Mucosa of gallbladder (tissue), 1 donor: ENCODE data around the gene CKS1B. TPM values are rescaled to one million over a fixed set of nuclear protein-coding genes. Genes with fewer than 3 reads are reported as not detected.

Source experiments
- DNase-seq: peaks from one replicate; pipeline ENCODE4 v3.0.0-alpha.2; 2020; ENCODE audit warnings: low spot score
- total RNA-seq: library from RNA; stranded (reverse); gene quantifications from one replicate; pipeline ENCODE4 v1.2.1, GENCODE V29; 2021
- donor health status: DM: no; HTN: no; CAD: no.

CKS1B gene
- total RNA-seq, 1 donor from 2014 or later, result 27.1 TPM

DNA sequence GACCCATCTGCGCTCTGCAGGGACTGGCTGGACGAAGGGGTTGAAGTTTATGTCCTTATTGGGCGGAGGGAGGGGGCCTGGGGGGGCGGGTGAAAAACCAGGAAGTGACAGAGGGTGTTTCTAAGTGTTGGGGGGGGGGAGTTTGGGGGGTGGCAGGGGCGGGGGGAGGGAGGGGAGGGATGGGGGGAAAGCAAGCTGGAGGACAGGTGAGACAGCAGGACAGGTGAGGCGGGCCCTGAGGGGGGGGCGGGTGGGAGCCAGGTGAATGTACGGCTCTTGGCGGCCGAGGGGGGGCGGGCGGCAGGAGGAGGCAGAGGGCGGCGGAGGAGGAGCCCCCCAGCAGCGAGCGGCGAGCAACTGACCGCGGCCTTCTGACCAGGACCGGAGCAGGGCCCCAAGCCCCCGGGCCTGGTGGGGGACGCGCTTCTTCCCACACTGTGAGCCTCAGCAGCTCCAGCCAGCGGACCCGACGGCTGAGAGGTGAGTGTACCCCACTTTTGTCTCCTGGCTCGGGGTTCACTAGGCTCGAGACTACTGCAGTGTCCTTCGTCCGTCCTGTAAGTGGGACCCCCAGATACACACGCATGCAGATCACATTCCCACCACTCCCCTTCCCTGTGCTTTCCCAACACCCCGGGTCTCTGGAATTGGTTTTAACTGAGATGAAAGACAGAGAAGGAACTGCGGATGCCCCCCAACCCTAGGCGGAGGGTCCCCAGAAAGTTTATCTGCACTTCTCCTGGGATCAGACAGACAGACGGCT is 28.2 kb downstream of the CKS1B start, which contains the start of gene ZBTB7B:
Gene ZBTB7B, plus strand, starts transcription at position 339 of the 763 bp plus-strand sequence. CDS start 11,859 bp downstream, outside the sequence.
- no peak for DNase-seq

- no peak for DNase-seq
These were observed 28.8 kb downstream of the CKS1B start for GRCh38 chr1:155003227-155003765.

- DNase-seq, result no peak
These were observed 29.4 kb downstream of the CKS1B start for GRCh38 chr1:155003766-155004351.

- no peak for DNase-seq
These were observed 30.0 kb downstream of the CKS1B start for GRCh38 chr1:155004352-155005075.

DNA sequence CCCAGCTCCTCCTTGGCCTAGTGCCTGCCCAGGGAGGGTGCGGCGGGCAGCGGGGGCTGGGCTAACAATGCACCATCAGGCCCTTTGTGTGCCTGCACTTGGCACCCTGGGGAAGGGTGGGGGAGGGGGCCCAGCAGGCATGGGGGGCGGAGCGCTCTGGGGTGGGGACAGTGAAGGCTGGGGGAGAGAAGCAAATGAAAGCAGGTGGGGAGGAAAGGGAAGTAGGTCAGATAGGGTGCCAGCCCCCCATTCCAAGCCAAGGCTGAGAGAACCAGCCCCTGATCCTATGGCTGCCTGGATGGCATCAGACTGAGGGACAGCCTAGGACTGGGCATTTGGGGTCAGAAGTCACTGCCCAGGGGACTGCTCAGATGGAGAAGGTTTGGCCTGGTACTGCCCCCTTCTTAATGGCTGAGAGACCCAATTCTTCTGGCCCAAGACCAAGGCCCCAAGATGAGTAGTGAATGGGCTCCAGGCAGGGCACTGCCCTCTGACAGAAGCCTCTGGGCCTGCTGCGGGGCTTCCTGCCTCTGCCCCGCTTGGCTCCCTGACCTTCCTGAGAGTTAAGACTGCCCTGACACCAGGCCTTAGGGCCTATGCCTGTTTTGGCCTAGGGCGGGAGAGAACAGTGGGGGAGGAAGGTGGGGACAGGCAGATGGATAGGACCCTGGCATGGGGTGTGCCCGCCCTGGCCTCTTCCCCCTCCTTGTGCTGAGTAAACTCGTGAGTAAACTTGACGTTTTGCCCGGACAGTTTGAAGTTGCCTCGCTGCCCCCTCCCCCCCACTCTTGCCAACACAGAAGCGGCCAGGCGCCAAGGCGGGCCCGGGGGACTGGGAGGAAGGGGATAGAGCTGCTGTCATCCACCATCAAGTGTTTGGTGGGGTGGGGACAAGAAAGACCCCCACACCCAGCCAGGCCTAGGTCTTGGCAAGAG is 30.9 kb downstream of the CKS1B start:
- DNase-seq, result peak; percentile 65

DNA sequence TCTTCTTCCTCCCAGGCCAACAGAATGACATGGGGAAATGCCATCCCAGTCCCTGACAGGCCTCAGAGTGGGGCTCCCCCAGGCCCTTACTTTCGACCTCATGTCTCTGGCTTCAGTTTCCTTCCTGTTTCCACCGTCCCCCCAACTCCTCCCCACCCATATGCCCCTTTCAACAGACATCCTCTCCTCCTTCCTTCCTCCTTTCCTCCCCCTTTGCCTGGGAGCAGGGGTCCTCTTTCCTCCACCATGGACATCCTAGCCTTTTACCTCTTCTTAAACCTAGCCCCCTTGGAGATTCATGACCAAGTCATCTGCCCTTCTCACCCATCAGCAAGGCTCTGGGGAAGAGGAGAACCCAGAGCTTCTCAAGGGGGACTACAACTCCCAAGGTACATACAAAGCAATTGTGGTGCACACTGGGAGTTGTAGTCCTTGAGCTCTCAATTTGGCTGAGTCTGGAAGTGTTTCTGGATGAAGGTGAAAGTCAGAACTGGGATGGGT is 32.2 kb downstream of the CKS1B start:
- DNase-seq, result no peak

GRCh38 chr1:155007251-155007828 is 32.9 kb downstream of the CKS1B start:
- no peak for DNase-seq

DNA sequence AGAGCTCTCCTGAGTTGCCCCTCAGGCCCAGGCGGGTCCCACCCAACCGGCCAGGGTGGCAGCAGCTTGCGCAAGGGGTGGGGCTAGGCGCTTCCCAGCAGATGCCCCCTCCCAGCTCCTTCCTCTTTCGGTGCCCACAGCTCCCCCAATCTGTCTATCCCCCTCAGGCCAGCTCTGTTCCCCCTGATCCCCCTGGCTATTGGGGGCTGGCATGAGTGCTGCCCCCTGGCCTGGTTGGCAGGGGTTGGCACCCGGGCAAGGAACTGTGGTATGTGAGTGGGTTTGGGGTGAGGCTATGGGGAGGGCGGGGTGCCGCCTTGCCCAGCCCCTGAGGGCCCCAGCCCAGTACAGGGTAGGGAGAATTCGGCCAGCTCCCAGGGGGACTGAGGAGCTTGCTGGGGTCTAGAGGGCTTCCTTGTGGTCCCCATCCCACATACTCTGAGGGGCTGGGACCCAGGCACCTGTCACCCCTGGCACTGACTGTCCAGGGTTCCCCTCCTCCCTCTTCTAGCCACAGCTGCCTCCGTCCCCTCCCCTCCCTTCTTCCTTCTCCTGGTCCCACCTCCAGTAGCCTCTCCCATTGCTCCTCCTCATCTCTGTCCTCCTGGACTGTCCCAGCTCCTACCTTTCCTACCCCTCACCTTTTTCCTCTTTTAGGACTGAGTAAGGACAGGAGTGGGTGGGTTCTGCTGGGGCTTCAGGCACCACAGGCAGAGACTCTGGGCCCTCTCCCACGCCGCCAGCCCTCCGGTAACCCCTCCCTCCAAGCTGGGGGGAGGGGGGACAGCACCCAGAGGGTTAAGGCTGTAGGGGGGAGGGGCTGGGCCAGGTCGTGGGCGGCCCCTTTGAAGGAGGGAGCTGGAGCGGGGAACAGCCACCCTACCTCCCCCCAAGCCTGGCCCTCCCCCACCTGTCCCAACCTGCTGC is 33.8 kb downstream of the CKS1B start:
- DNase-seq, result no peak

GRCh38 chr1:155009221-155009711 is 34.8 kb downstream of the CKS1B start:
- no peak for DNase-seq

DNA sequence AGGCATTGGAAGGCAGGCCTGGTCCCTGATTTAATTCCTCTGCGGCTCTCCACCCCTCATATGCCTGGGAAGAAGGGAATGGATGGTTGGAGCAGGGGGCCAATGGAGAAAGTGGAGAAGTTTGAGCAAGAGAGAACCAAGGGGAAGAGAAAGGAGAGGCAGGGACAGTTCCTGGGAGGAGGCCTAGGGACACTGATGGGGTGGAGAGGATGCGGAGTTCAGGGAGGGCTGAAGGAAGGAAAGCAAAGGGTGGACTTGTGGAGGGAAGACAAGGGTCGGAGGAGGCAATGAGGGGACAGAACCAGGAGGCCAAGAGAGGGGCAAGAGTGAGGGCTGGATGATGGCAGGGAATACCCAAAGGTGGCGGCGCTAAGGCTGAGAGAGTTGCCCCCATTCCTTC is 35.3 kb downstream of the CKS1B start:
- no peak for DNase-seq

DNA sequence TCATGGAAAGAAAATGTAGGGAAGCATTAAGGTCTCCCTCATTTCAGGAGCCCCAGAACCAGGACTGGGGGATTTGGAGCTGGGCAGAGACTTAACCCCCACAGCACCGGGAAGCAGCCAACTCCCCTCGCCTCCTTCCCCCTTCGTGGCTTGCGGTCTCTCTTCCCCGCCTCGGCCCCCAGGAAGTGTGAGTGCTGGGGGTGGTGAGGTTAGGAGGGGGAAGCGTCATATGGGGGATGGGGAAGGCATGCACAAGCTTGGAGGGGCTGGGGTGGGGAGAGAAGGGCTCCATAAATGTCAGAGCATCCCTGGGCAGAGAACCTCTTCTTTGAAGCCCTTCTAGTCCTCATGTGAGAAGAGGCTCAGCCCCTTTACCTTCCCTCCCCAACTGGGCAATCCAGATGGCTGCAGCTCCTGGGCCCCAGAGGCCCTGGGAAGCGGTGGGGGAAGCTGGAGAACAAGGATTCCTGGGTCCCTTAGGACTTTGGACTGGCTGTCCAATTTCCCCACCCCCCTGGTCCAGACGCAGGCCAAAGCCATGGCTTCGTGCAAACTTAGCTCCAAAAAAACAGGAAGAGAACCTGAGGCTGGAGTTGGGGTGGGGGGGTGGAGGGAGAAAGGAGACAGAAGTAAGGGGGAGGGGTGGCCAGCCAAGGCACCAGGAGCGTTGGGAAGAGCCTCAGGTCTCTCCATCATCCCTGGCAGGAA is 35.9 kb downstream of the CKS1B start:
- no peak for DNase-seq

GRCh38 chr1:155011004-155011416 is 36.5 kb downstream of the CKS1B start:
- no peak for DNase-seq

GRCh38 chr1:155011437-155012025 is 37.0 kb downstream of the CKS1B start:
- no peak for DNase-seq

- peak; percentile 68 for DNase-seq
These were observed 37.6 kb downstream of the CKS1B start for GRCh38 chr1:155012026-155012546.

DNA sequence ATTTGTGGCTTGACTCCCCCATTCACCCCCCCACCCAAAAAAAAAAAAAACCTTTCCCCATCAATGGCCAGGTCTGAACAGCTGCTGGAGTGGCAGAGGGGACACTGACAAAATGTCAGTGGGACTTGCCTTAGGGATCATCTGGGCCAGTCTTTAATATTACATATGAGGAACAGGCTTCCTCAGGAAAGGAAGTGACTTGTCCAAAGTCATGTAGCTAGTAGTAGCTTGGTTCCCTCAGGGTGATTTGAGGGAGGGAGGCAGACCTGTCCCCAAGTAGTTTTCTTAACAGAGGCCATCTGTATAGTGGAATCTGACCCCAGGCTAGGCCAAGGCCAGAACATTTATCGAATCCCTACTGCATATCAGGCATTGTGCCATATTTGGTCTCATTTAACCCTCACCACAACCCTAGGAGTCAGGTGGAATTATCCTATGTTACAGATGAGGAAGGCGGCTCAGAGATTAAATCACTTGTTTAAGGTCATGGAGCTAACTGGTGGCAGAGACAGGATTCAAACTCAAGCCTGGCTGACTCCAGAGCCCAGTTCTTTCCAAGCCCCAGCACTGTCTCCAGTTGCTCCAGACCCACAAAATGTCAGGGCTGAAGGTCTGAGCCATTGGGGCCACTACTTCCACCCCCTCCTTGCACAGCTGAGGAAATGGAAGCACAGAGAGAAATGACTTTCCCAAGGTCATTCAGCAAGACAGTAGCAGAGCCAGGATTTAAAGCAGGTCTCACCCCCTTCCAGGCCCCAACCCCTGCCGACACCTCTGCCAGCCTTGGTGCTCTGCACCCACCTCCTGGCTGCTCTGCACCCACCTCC is 38.5 kb downstream of the CKS1B start:
- DNase-seq, result no peak

- no peak for DNase-seq
These were observed 39.2 kb downstream of the CKS1B start for GRCh38 chr1:155013632-155014031.
